HepG2 (cell line): ENCODE data around the gene PCDH10. TPM values are rescaled to one million over a fixed set of nuclear protein-coding genes. Genes with fewer than 3 reads are reported as not detected.

Source experiments
- ATAC-seq: fragments of 200-7000 bp; cut with Tn5 transposase; 3 replicates; pipeline ENCODE4 v1.9.1; 2020; ENCODE audit warnings: mild to moderate bottlenecking, moderate library complexity
- BruUV-seq: library from RNA; stranded (reverse); fragments of 400-500 nt; replicated peaks from 2 replicates; lab custom pipeline; 2021; lab: Mats Ljungman, UMichigan
- CTCF ChIA-PET: fragments of 300-600 bp; formaldehyde crosslinking; extraction: SDS; loops from one replicate; lab custom pipeline; 2021; ENCODE audit warnings: low total read pairs, inconsistent platforms, low intra/inter-chr PET ratio; lab: Yijun Ruan, JAX
- POLR2A ChIA-PET: fragments of 350-600 bp; sonication (Branson Sonifier 250); formaldehyde crosslinking; loops from one replicate; lab custom pipeline; 2020; ENCODE audit warnings: antibody characterized with exemption, inconsistent platforms; lab: Yijun Ruan, JAX
- DNase-seq: peaks from one replicate; pipeline ENCODE4 v3.0.0-alpha.2; 2015; ENCODE audit warnings: low spot score
- FAIRE-seq: peaks from 3 replicates; lab custom pipeline; 2011; peaks lifted over from hg19 to GRCh38; lab: Jason Lieb, UNC
- H2AFZ ChIP-seq: one replicate; pipeline ENCODE4 v1.6.1; 2011; ENCODE audit warnings: low read length, inconsistent platforms
- H3K27ac ChIP-seq: fragments of 300-600 bp; 3 replicates; pipeline ENCODE4 v1.8.0; 2011; ENCODE audit warnings: mixed run types, mild to moderate bottlenecking, mixed read lengths, low read length, inconsistent platforms; ENCODE audit not compliant: insufficient read depth; ENCODE audit errors: extremely low read length
- H3K27me3 ChIP-seq, 2 experiments: fragments of 200-600 bp in 1 of 2; 2 replicates in 1 of 2; 3 replicates in 1 of 2; pipeline versions ENCODE4 v1.6.0 to v1.8.0; 2011; ENCODE audit warnings: low read length in 2 of 2, mild to moderate bottlenecking in 2 of 2, moderate library complexity in 2 of 2, inconsistent platforms in 1 of 2; ENCODE audit not compliant: insufficient read depth in 2 of 2, control insufficient read depth in 1 of 2
- H3K36me3 ChIP-seq, 2 experiments: fragments of 200-600 bp in 1 of 2; replicated peaks in 1 of 2; 2 replicates in 1 of 2; 3 replicates in 1 of 2; pipeline versions ENCODE4 v1.5.1 to v1.8.0; 2011; ENCODE audit warnings: low read length in 2 of 2, inconsistent platforms in 1 of 2; ENCODE audit not compliant: insufficient read depth in 2 of 2, control insufficient read depth in 1 of 2
- H3K4me1 ChIP-seq: 2 replicates; pipeline ENCODE4 v1.5.1; 2012; ENCODE audit warnings: low read length, inconsistent platforms; ENCODE audit not compliant: insufficient read depth
- H3K4me2 ChIP-seq: 2 replicates; pipeline ENCODE4 v1.6.0; 2011; ENCODE audit warnings: low read depth, low read length, inconsistent platforms
- H3K4me3 ChIP-seq, 3 experiments: fragments of 200-600 bp in 1 of 3; sonication (generic), shearing (Covaris generic) in 1 of 3; replicated peaks in 1 of 3; 2 replicates each; pipeline ENCODE4 v1.5.1; 2011 to 2016; ENCODE audit warnings: low read length in 3 of 3, inconsistent platforms in 2 of 3, low read depth in 2 of 3, mild to moderate bottlenecking in 2 of 3, control low read depth in 1 of 3, mixed read lengths in 1 of 3; ENCODE audit not compliant: insufficient read depth in 1 of 3
- H3K79me2 ChIP-seq: one replicate; pipeline ENCODE4 v1.6.1; 2011; ENCODE audit warnings: low read length, inconsistent platforms; ENCODE audit not compliant: insufficient read depth
- H3K9ac ChIP-seq: 2 replicates; pipeline ENCODE4 v1.6.0; 2011; ENCODE audit warnings: mild to moderate bottlenecking, low read depth, low read length, inconsistent platforms; ENCODE audit not compliant: insufficient read depth
- H3K9me3 ChIP-seq: 2 replicates; pipeline ENCODE4 v1.5.1; 2012; ENCODE audit warnings: mild to moderate bottlenecking, low read length
- H4K20me1 ChIP-seq: 2 replicates; pipeline ENCODE4 v1.6.0; 2011; ENCODE audit warnings: inconsistent platforms, mild to moderate bottlenecking, low read length, moderate library complexity; ENCODE audit not compliant: insufficient read depth
- BRD4 ChIP-seq: sonication (generic); formaldehyde crosslinking; IDR thresholded peaks from 2 replicates; pipeline ENCODE4 v1.4.0; 2020; ENCODE audit warnings: missing genetic modification reagents
- DRAP1 ChIP-seq: IDR thresholded peaks from 2 replicates; pipeline ENCODE4 v1.6.1; 2016; ENCODE audit warnings: missing genetic modification reagents, missing compliant biosample characterization
- JUNB ChIP-seq: sonication (generic); formaldehyde crosslinking; IDR thresholded peaks from 2 replicates; pipeline ENCODE4 v1.8.0; 2022; ENCODE audit warnings: missing genetic modification reagents, mild to moderate bottlenecking, borderline replicate concordance
- MED1 ChIP-seq: sonication (generic); formaldehyde crosslinking; IDR thresholded peaks from 2 replicates; pipeline ENCODE4 v1.4.0; 2020; ENCODE audit warnings: missing genetic modification reagents
- MTA1 ChIP-seq: sonication (generic); formaldehyde crosslinking; IDR thresholded peaks from 2 replicates; pipeline ENCODE4 v1.4.0; 2020; ENCODE audit warnings: missing genetic modification reagents, mild to moderate bottlenecking, borderline replicate concordance
- NFRKB ChIP-seq: fragments of 450-650 bp; IDR thresholded peaks from 2 replicates; pipeline ENCODE4 v1.6.1; 2017
- SATB2 ChIP-seq: sonication (generic); formaldehyde crosslinking; IDR thresholded peaks from 2 replicates; pipeline ENCODE4 v1.5.0; 2020; ENCODE audit warnings: missing genetic modification reagents
- ZBTB34 ChIP-seq: sonication (generic); formaldehyde crosslinking; IDR thresholded peaks from 2 replicates; pipeline ENCODE4 v1.8.0; 2022; ENCODE audit warnings: mild to moderate bottlenecking, missing genetic modification reagents
- ZGPAT ChIP-seq: IDR thresholded peaks from 2 replicates; pipeline ENCODE4 v1.6.1; 2016; ENCODE audit warnings: mild to moderate bottlenecking
- ZNF235 ChIP-seq: sonication (generic); formaldehyde crosslinking; IDR thresholded peaks from 2 replicates; pipeline ENCODE4 v1.8.1; 2023; ENCODE audit warnings: mild to moderate bottlenecking, missing genetic modification reagents, borderline replicate concordance
- ZZZ3 ChIP-seq: sonication (generic); formaldehyde crosslinking; IDR thresholded peaks from 2 replicates; pipeline ENCODE4 v1.4.0; 2020; ENCODE audit warnings: missing genetic modification reagents, mild to moderate bottlenecking, borderline replicate concordance
- WGBS: methylation state at CpG from one replicate; pipeline ENCODE4 v1.1.6; 2017; ENCODE audit warnings: low lambda C conversion rate; 5-methylcytosine and 5-hydroxymethylcytosine counted together
- in situ Hi-C: cut with HindIII; loops from 2 replicates; pipeline ENCODE4 v1.10.0; 2017; ENCODE audit warnings: low pct_unique_long_range_greater_than_20kb; ENCODE audit not compliant: extremely low pct_ligation_motif_present
- intact Hi-C: fragments of 100-400 bp; cut with micrococcal nuclease; formaldehyde crosslinking; loops from one replicate; pipeline ENCODE4 v1.10.0; 2022; ENCODE audit not compliant: unreplicated experiment
- polyA plus RNA-seq, 8 experiments: library from polyadenylated mRNA; depleted of rRNA in 3 of 8; stranded (reverse) in 7 of 8; unstranded in 1 of 8; fragments of >200 nt; fragmentation: Illumina TruSeq in 4 of 8; extraction: Trizol in 4 of 8; gene quantifications; 2 replicates each; pipeline versions ENCODE4 v1.2.1 to v1.2.3, GENCODE V29; 2011 to 2016; ENCODE audit warnings: low read depth in 4 of 8, missing spikeins in 1 of 8, mixed read lengths in 1 of 8; ENCODE audit not compliant: insufficient read depth in 1 of 8
- total RNA-seq, 5 experiments: library from RNA; depleted of rRNA; stranded (reverse); fragments of >200 nt; fragmentation: Illumina TruSeq; extraction: Trizol; gene quantifications; 2 replicates each; pipeline ENCODE4 v1.2.3, GENCODE V29; 2016; ENCODE audit warnings: low read depth in 1 of 5

The PCDH10 gene
- total and polyA plus RNA-seq, 2 of the 13 experiments (the other 11 are each of a cell fraction or from before 2014, with no cell fraction given): not detected

GRCh38 chr4:133152330-133152821, 3.3 kb downstream of the PCDH10 start:
- no peak overlapping the region for H3K4me2 ChIP-seq
- DNase-seq: no peak
- WGBS: 39% methylated on average over 3 of the region's 26 CpGs
- no peaks in the 10 kb centered on the region for H3K36me3 ChIP-seq
- intact Hi-C loops: loop anchor here (10.0 kb wide), 1 partner anchor 922 kb away; no protein-coding TSS in a partner anchor
- no peak overlapping the region for H3K27ac ChIP-seq
- no peaks in the 10 kb centered on the region for H3K9me3 ChIP-seq
- in situ Hi-C loops: no loop called here
- no peak overlapping the region for H3K4me3 ChIP-seq
- H3K79me2 ChIP-seq: no peaks in the 10 kb centered on the region
- ATAC-seq: no peak
- no peaks in the 10 kb centered on the region for H4K20me1 ChIP-seq
- no peak for FAIRE-seq
- ChIA-PET CTCF (no interaction called here), POLR2A (no interaction called here)
- H3K4me1 ChIP-seq: no peaks in the 10 kb centered on the region
- H3K9ac ChIP-seq: no peak overlapping the region
- TF ChIP-seq NFRKB: no peak
- no peak for TF ChIP-seq BRD4 (CRISPR knock-in tag)
- TF ChIP-seq DRAP1 (CRISPR knock-in tag): no peak
- TF ChIP-seq MTA1: no peak
- no peak for TF ChIP-seq MED1 (CRISPR knock-in tag)
- TF ChIP-seq ZGPAT (CRISPR knock-in tag): no peak
- no peak for TF ChIP-seq ZZZ3 (CRISPR knock-in tag)
- TF ChIP-seq ZBTB34 (CRISPR knock-in tag): no peak
- no peak for TF ChIP-seq SATB2 (CRISPR knock-in tag)
- TF ChIP-seq ZNF235 (CRISPR knock-in tag): no peak
- no peak for TF ChIP-seq JUNB (CRISPR knock-in tag)
- TF ChIP-seq, all 625 proteins: peak for 0
- BruUV-seq: no TSS peak
- peaks cover 0 to 8% of the 10 kb centered on the region in 2 experiments; a peak in 2 of 5 replicates for H3K27me3 ChIP-seq
- no peak overlapping the region for H2AFZ ChIP-seq
